Neural crest cell (in vitro differentiated cells): Measurements from ENCODE around the gene IMP4. TPM values are rescaled to one million over a fixed set of nuclear protein-coding genes. Genes with fewer than 3 reads are reported as not detected.

Source experiments
- DNase-seq: peaks from one replicate; pipeline ENCODE4 v3.0.0; 2021; ENCODE audit warnings: low read depth, mixed read lengths, low spot score
- H3K27ac Mint-ChIP-seq: one replicate; pipeline ENCODE4 v1.8.0; 2021; ENCODE audit warnings: mild to moderate bottlenecking, mixed read lengths; ENCODE audit not compliant: unreplicated experiment
- H3K27me3 Mint-ChIP-seq: 2 replicates; pipeline ENCODE4 v1.8.0; 2021; ENCODE audit warnings: low read depth, mild to moderate bottlenecking, mixed read lengths
- H3K36me3 Mint-ChIP-seq: 2 replicates; pipeline ENCODE4 v1.8.0; 2021; ENCODE audit warnings: low read depth, mild to moderate bottlenecking, mixed read lengths
- H3K4me1 Mint-ChIP-seq: 2 replicates; pipeline ENCODE4 v1.8.0; 2021; ENCODE audit warnings: mixed read lengths
- H3K4me3 Mint-ChIP-seq: one replicate; pipeline ENCODE4 v1.8.0; 2021; ENCODE audit warnings: mild to moderate bottlenecking, mixed read lengths
- H3K9me3 Mint-ChIP-seq: 2 replicates; pipeline ENCODE4 v1.8.0; 2021; ENCODE audit warnings: mixed read lengths
- total RNA-seq: library from RNA; stranded (reverse); gene quantifications from 2 replicates; pipeline ENCODE4 v1.2.1, GENCODE V29; 2021
- TF ChIP-seq, protein P1 (sequence below): fragments of 200-600 bp; sonication (generic); conservative IDR thresholded peaks from 2 replicates; pipeline ENCODE4 v1.5.0; 2021; ENCODE audit warnings: antibody characterized with exemption, mild to moderate bottlenecking

The IMP4 gene
- total RNA-seq, 1 donor from 2014 or later = 62.1 TPM

GRCh38 chr2:130349174-130349573, 6.5 kb downstream of the IMP4 start:
- TF ChIP-seq, protein P1, sequence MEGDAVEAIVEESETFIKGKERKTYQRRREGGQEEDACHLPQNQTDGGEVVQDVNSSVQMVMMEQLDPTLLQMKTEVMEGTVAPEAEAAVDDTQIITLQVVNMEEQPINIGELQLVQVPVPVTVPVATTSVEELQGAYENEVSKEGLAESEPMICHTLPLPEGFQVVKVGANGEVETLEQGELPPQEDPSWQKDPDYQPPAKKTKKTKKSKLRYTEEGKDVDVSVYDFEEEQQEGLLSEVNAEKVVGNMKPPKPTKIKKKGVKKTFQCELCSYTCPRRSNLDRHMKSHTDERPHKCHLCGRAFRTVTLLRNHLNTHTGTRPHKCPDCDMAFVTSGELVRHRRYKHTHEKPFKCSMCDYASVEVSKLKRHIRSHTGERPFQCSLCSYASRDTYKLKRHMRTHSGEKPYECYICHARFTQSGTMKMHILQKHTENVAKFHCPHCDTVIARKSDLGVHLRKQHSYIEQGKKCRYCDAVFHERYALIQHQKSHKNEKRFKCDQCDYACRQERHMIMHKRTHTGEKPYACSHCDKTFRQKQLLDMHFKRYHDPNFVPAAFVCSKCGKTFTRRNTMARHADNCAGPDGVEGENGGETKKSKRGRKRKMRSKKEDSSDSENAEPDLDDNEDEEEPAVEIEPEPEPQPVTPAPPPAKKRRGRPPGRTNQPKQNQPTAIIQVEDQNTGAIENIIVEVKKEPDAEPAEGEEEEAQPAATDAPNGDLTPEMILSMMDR = no peak
- H3K4me3 Mint-ChIP-seq = no peak overlapping the region
- peaks cover 16% of the 10 kb centered on the region for H3K36me3 Mint-ChIP-seq
- H3K4me1 Mint-ChIP-seq = peaks cover 27% of the 10 kb centered on the region
- no peak overlapping the region for H3K27ac Mint-ChIP-seq
- H3K9me3 Mint-ChIP-seq = no peaks in the 10 kb centered on the region
- no peaks in the 10 kb centered on the region for H3K27me3 Mint-ChIP-seq
- no peak for DNase-seq

GRCh38 chr2:130351711-130352110, 9.0 kb downstream of the IMP4 start:
- H3K4me3 Mint-ChIP-seq = peak overlapping the region; percentile 81
- H3K27me3 Mint-ChIP-seq = no peaks in the 10 kb centered on the region
- peaks cover 11% of the 10 kb centered on the region for H3K36me3 Mint-ChIP-seq
- H3K27ac Mint-ChIP-seq = peak overlapping the region; percentile 90
- H3K4me1 Mint-ChIP-seq = peaks cover 38% of the 10 kb centered on the region
- no peaks in the 10 kb centered on the region for H3K9me3 Mint-ChIP-seq
- TF ChIP-seq, protein P1 = no peak
- DNase-seq = no peak

GRCh38 chr2:130352237-130352636, 9.5 kb downstream of the IMP4 start:
- DNase-seq = no peak
- peak overlapping the region; percentile 90 for H3K27ac Mint-ChIP-seq
- TF ChIP-seq, protein P1 = no peak
- no peaks in the 10 kb centered on the region for H3K9me3 Mint-ChIP-seq
- H3K4me3 Mint-ChIP-seq = peak overlapping the region; percentile 81
- H3K4me1 Mint-ChIP-seq = peaks cover 38% of the 10 kb centered on the region
- no peaks in the 10 kb centered on the region for H3K27me3 Mint-ChIP-seq
- peaks cover 11% of the 10 kb centered on the region for H3K36me3 Mint-ChIP-seq

DNA sequence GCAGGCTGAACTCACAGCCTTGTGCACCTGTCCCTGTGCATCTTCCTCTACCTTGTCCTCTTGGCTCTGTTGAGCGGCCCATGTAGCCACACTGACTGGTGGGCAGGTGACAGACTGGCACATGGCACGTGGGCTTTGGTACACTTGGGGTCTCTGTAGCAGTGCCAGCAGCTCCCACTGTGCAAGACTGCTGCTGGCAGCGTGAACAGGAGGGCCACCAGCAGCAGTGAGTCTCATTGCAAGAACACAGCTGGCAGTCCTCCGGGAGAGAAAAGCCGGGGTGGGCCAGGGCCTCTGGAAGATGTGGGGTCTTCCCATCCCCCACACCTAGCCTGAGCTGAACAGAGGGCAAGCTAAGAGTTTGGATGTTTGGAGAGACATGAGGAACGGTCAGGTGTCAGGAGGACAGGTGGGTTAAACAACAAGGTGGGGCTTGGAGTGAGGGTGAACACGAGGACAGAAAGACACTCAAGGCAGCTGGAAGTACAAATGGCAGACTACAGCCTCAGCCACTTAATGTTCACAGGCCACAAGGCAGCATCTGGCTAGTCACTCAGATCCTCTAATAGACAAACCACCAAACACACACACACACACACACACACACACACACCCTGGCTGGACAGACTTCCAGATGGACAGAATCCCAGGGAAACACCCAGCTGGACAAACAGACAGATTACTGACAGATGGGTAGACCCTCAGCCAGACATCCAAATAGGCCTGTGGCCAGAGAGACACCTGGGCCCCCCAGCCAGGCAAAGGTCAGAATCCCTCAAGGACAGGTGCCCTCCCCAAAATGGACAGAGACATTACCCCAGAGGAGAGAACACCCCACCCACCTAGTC, 10.8 kb downstream of the IMP4 start:
- Mint-ChIP-seq H3K27me3 (no peaks in the 10 kb centered on the region), H3K27ac (peak overlapping the region; percentile 27), H3K4me1 (peaks cover 38% of the 10 kb centered on the region), H3K4me3 (peak overlapping the region; percentile 83), H3K9me3 (no peaks in the 10 kb centered on the region), H3K36me3 (peaks cover under 1% of the 10 kb centered on the region)
- TF ChIP-seq, protein P1 = no peak
- DNase-seq = no peak

DNA sequence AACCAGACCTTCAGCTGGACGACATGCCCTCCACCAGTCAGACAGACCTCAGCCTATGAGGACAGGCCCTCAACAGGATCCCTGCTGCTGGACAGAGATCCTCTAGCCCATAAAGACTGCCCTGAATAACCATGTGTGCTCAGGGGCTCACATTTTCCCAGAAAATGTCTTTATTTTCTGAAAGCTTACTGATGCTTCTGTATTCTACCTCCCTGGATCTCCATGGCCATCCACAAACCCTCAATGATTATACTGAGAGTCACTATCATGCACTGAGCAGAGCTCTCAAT, 11.4 kb downstream of the IMP4 start:
- TF ChIP-seq, protein P1 = no peak
- Mint-ChIP-seq H3K9me3 (no peaks in the 10 kb centered on the region), H3K27ac (no peak overlapping the region), H3K4me1 (peaks cover 38% of the 10 kb centered on the region), H3K27me3 (no peaks in the 10 kb centered on the region), H3K4me3 (peak overlapping the region; percentile 83), H3K36me3 (no peaks in the 10 kb centered on the region)
- no peak for DNase-seq
